WI38 (cell line): Measurements from ENCODE around the gene ASTL.
"Not testable (repeated sequence)": the region's sequence is repeated elsewhere in the genome, so short reads cannot be mapped to it uniquely, and the experiment has no call there.

Experiments used
- H3K4me3 ChIP-seq: 2 replicates; pipeline ENCODE4 v1.5.1; 2011; ENCODE audit warnings: low read depth, mild to moderate bottlenecking, control low read depth, low read length
- CTCF ChIP-seq: IDR thresholded peaks from 2 replicates; pipeline ENCODE4 v1.5.1; 2012; ENCODE audit warnings: low read depth, mild to moderate bottlenecking, control low read depth, low read length

Gene ASTL

DNA sequence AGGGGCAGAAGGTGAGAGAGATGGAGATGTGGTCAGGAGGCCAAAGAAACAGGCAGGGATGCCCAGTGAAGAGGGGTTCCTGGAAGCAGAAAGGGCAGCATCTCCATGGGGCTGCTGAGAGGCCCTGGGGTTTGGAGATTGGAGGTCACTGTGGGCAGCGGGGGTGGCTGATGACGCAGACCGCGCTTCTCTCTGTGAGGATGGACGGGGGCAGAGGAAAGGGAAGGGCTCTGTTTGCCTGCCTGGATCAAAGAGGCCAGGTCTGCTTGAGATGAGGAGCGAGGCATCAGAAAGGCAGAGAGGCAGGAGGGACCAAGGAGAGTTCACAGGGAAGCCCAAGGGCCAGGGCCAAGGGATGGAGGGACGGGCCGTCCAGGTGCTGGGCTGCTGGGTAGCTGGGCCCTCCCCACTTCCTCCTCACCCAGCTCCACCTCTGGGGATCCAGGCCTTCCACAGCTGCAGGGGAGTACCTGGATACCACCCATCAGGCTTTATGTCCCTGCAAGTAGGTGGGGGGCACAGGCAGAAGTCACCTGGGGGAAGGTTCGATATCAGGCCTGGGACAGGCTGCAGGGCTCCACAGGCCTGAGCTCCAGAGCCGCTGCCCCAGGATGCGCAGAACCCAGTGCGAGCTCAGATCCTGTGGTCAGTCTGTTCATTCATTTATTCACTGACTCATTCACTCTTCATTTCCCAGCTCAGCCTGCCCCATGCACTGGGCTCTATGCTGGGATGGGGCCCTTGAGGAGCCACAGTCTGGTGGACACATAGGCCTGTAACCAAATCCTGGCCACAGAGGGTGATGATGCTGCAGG lies 52.6 kb downstream of the ASTL start:
- TF ChIP-seq CTCF, result no peak
- H3K4me3 ChIP-seq, result no peak overlapping the region

- H3K4me3 ChIP-seq, result not testable (repeated sequence)
Measured at GRCh38 chr2:96084858-96085518, 53.3 kb downstream of the ASTL start.

GRCh38 chr2:96083989-96084857 lies 54.1 kb downstream of the ASTL start:
- no peak overlapping the region for H3K4me3 ChIP-seq
- TF ChIP-seq CTCF, result no peak

DNA sequence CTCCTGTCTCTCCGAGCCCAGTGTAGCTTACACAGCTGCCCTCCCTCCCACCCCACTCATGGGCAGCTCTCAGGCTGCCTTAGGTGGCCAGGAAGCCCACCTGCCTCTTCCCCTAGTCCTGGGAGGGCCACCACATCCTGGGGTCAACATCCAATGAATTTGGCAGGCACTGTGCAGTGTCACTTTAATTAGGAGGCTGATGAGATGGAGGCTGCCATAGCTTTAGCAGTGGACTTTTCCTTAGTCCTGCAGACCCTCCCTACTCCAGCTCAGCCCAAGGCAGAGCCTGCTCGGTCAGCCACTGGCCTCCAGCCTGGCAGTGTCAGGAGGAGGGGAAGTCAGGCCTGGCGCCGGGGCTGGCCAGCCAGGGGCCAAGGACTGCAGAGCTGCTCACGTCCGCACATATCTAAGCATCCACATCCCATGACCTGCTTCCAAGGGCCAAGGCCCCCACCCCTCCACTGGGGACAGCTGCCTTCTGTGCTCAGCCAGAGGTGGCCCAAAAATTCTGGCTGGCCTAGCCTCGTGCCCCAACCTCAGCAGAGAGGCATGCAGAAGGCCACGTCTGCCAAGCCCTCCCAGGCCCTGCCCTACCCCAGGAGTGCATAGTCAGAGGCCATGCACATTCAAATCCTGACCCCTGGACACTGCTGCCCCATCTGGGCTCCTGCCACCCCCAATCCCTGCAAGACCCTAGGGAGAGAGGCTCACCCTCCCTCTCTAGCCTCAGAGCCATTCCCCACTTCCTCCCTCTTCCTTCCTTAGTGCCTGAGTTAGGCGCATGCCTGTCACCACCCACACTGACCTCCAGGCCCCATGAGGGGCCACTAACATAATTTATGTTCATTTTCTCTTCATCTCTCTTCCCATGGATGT lies 55.0 kb downstream of the ASTL start:
- no peak for TF ChIP-seq CTCF
- H3K4me3 ChIP-seq, result no peak overlapping the region

- TF ChIP-seq CTCF, result no peak
- no peak overlapping the region for H3K4me3 ChIP-seq
Measured at GRCh38 chr2:96082211-96083063, 55.9 kb downstream of the ASTL start.

DNA sequence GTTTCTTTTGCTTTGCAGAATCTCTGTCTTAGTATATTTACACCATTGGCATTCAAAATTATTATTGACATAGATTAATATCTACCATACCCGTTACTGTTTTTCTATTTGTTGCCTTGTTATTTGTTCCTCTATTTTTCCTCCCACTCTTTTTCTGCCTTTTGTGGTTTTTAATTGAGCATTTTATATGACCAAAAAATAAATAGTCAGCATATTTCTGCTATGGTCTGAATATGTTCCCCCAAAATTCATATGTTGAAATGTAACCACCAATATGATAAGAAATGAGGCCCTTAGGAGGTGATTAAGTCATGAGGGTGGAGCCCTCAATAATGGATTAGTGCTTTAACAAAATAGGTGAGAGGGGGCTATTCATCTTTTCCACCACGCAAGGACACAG lies 57.3 kb downstream of the ASTL start:
- TF ChIP-seq CTCF, result no peak
- no peak overlapping the region for H3K4me3 ChIP-seq
